HepG2 (cell line): ENCODE results near the gene TNNI3. TPM values are rescaled to one million over a fixed set of nuclear protein-coding genes. Genes with fewer than 3 reads are reported as not detected.

Source experiments
- AHR ChIP-seq: IDR thresholded peaks from 2 replicates; pipeline ENCODE4 v1.6.1; 2018; ENCODE audit warnings: missing genetic modification reagents, missing compliant biosample characterization
- BCL6 ChIP-seq: IDR thresholded peaks from 2 replicates; pipeline ENCODE4 v1.6.1; 2016; ENCODE audit warnings: missing genetic modification reagents, missing compliant biosample characterization
- FOSL1 ChIP-seq: sonication (generic); formaldehyde crosslinking; IDR thresholded peaks from 2 replicates; pipeline ENCODE4 v1.9.0; 2021; ENCODE audit warnings: missing genetic modification reagents, borderline replicate concordance
- GABPA ChIP-seq, 2 experiments: IDR thresholded peaks; 2 replicates each; pipeline ENCODE4 v1.6.1; 2011 to 2016; ENCODE audit warnings: low read depth in 2 of 2, low read length in 1 of 2, missing biosample characterization in 1 of 2, missing genetic modification characterization in 1 of 2
- GATA4 ChIP-seq: sonication (generic); IDR thresholded peaks from 2 replicates; pipeline ENCODE4 v1.6.1; 2016; ENCODE audit warnings: antibody characterized with exemption, low read depth, borderline replicate concordance
- HDAC6 ChIP-seq: fragments of 200-600 bp; sonication (generic); IDR thresholded peaks from 2 replicates; pipeline ENCODE4 v1.7.0; 2017; ENCODE audit warnings: mild to moderate bottlenecking, antibody characterized with exemption, low read length, low read depth
- IKZF1 ChIP-seq: fragments of 450-650 bp; IDR thresholded peaks from 2 replicates; pipeline ENCODE4 v1.7.1; 2016
- MBNL3 ChIP-seq: fragments of 250-450 bp; sonication (Bioruptor Pico); conservative IDR thresholded peaks from 2 replicates; pipeline ENCODE4 v1.8.0; 2022; ENCODE audit warnings: mild to moderate bottlenecking, inconsistent platforms
- MIXL1 ChIP-seq: IDR thresholded peaks from 2 replicates; pipeline ENCODE4 v1.6.1; 2016
- NAIF1 ChIP-seq: sonication (generic); formaldehyde crosslinking; IDR thresholded peaks from 2 replicates; pipeline ENCODE4 v1.5.0; 2020; ENCODE audit warnings: mild to moderate bottlenecking, missing genetic modification reagents, borderline replicate concordance
- NFE2L2 ChIP-seq: fragments of 150-350 bp; IDR thresholded peaks from 2 replicates; pipeline ENCODE4 v1.6.1; 2014; ENCODE audit warnings: low read length
- NKX3-1 ChIP-seq: sonication (generic); formaldehyde crosslinking; IDR thresholded peaks from 2 replicates; pipeline ENCODE4 v1.5.0; 2020; ENCODE audit warnings: missing genetic modification reagents
- NR2F1 ChIP-seq, 2 experiments: fragments of 450-650 bp in 1 of 2; formaldehyde crosslinking in 1 of 2; IDR thresholded peaks; 2 replicates each; pipeline versions ENCODE4 v1.5.0 to v1.6.1; 2016 to 2020; ENCODE audit warnings: mild to moderate bottlenecking in 1 of 2, missing compliant biosample characterization in 1 of 2, missing genetic modification reagents in 1 of 2, moderate library complexity in 1 of 2
- POLR2AphosphoS5 ChIP-seq: IDR thresholded peaks from 2 replicates; pipeline ENCODE4 v1.6.1; 2012; ENCODE audit warnings: low read depth, low read length
- SALL2 ChIP-seq: sonication (generic); formaldehyde crosslinking; IDR thresholded peaks from 2 replicates; pipeline ENCODE4 v1.8.1; 2023; ENCODE audit warnings: mild to moderate bottlenecking, missing genetic modification reagents, inconsistent platforms
- TARDBP ChIP-seq: sonication (generic); formaldehyde crosslinking; IDR thresholded peaks from 2 replicates; pipeline ENCODE4 v1.8.0; 2022; ENCODE audit warnings: mild to moderate bottlenecking, missing genetic modification reagents
- TCF7L2 ChIP-seq: IDR thresholded peaks from 2 replicates; pipeline ENCODE4 v1.6.1; 2011; ENCODE audit warnings: mild to moderate bottlenecking, low read depth, low read length, moderate library complexity
- U2AF1 ChIP-seq: fragments of 200-400 bp; formaldehyde crosslinking; optimal IDR thresholded peaks from 2 replicates; pipeline ENCODE3; 2017; ENCODE audit warnings: mild to moderate bottlenecking, low read depth, low read length
- USF2 ChIP-seq, 2 experiments: sonication (generic) in 1 of 2; formaldehyde crosslinking in 1 of 2; IDR thresholded peaks; 2 replicates each; pipeline versions ENCODE4 v1.5.1 to v1.6.1; 2011 to 2020; ENCODE audit warnings: borderline replicate concordance in 1 of 2, low read depth in 1 of 2, low read length in 1 of 2, mild to moderate bottlenecking in 1 of 2, missing genetic modification reagents in 1 of 2, moderate library complexity in 1 of 2
- ZBTB33 ChIP-seq: sonication (generic); formaldehyde crosslinking; IDR thresholded peaks from 2 replicates; pipeline ENCODE4 v1.4.0; 2020; ENCODE audit warnings: missing genetic modification reagents
- ZNF225 ChIP-seq: sonication (generic); formaldehyde crosslinking; IDR thresholded peaks from 2 replicates; pipeline ENCODE4 v1.4.0; 2020; ENCODE audit warnings: mild to moderate bottlenecking, missing genetic modification reagents
- ZNF451 ChIP-seq: sonication (generic); formaldehyde crosslinking; IDR thresholded peaks from 2 replicates; pipeline ENCODE4 v1.5.0; 2020; ENCODE audit warnings: mild to moderate bottlenecking, missing genetic modification reagents
- ZNF547 ChIP-seq: sonication (generic); formaldehyde crosslinking; IDR thresholded peaks from 2 replicates; pipeline ENCODE4 v1.5.1; 2020; ENCODE audit warnings: mild to moderate bottlenecking, missing genetic modification reagents
- ZNF580 ChIP-seq: IDR thresholded peaks from 2 replicates; pipeline ENCODE4 v1.6.1; 2016; ENCODE audit warnings: low read depth, borderline replicate concordance
- ZNF629 ChIP-seq: sonication (generic); formaldehyde crosslinking; conservative IDR thresholded peaks from 2 replicates; pipeline ENCODE4 v1.5.0; 2020; ENCODE audit warnings: missing genetic modification reagents
- ZNF672 ChIP-seq: sonication (generic); formaldehyde crosslinking; IDR thresholded peaks from 2 replicates; pipeline ENCODE4 v1.8.1; 2022; ENCODE audit warnings: missing genetic modification reagents
- ZNF746 ChIP-seq: sonication (generic); formaldehyde crosslinking; IDR thresholded peaks from 2 replicates; pipeline ENCODE4 v1.8.0; 2022; ENCODE audit warnings: mild to moderate bottlenecking, missing genetic modification reagents
- polyA plus RNA-seq, 8 experiments: library from polyadenylated mRNA; depleted of rRNA in 3 of 8; stranded (reverse) in 7 of 8; unstranded in 1 of 8; fragments of >200 nt; fragmentation: Illumina TruSeq in 4 of 8; extraction: Trizol in 4 of 8; gene quantifications; 2 replicates each; pipeline versions ENCODE4 v1.2.1 to v1.2.3, GENCODE V29; 2011 to 2016; ENCODE audit warnings: low read depth in 4 of 8, missing spikeins in 1 of 8, mixed read lengths in 1 of 8; ENCODE audit not compliant: insufficient read depth in 1 of 8
- total RNA-seq, 5 experiments: library from RNA; depleted of rRNA; stranded (reverse); fragments of >200 nt; fragmentation: Illumina TruSeq; extraction: Trizol; gene quantifications; 2 replicates each; pipeline ENCODE4 v1.2.3, GENCODE V29; 2016; ENCODE audit warnings: low read depth in 1 of 5

The TNNI3 gene
- total and polyA plus RNA-seq, 2 of the 13 experiments (the other 11 are each of a cell fraction or from before 2014, with no cell fraction given): 3.5 to 3.7 TPM

- TF ChIP-seq ZBTB33 (CRISPR knock-in tag): peak; percentile 8; the same call in 1 of the 2 replicates
- no peak for TF ChIP-seq ZNF629 (CRISPR knock-in tag)
- peak; percentile 86 for TF ChIP-seq ZNF547 (CRISPR knock-in tag)
- peak; percentile 45 for TF ChIP-seq BCL6 (CRISPR knock-in tag)
- TF ChIP-seq MIXL1 (CRISPR knock-in tag): peak; percentile 75; the same call in 1 of the 2 replicates
- TF ChIP-seq ZNF451: no peak
- TF ChIP-seq ZNF580: peak; percentile 67; the same call in 1 of the 2 replicates
- no peak; the same call in 1 of the 2 replicates for TF ChIP-seq GATA4
- TF ChIP-seq NFE2L2: no peak
- no peak for TF ChIP-seq IKZF1
- TF ChIP-seq NKX3-1: 0 out of 2 replicates have a peak, but pooled peaks have one; percentile 27
- peak in 1 of 2 experiments; percentile 9; a peak in 2 of 4 replicates for TF ChIP-seq NR2F1 (CRISPR knock-in tag; IDR thresholded peaks at IDR 0.05)
- peak; percentile 84 for TF ChIP-seq POLR2AphosphoS5
- TF ChIP-seq TCF7L2: no peak
- TF ChIP-seq MBNL3 (CRISPR knock-in tag): 0 out of 2 replicates have a peak, but pooled peaks have one; percentile 70
- TF ChIP-seq GABPA (IDR thresholded peaks at IDR 0.05; ENCODE audit: low read depth, low read length): no peak
- TF ChIP-seq GABPA (CRISPR knock-in tag; IDR thresholded peaks at IDR 0.05; ENCODE audit: low read depth): peak; percentile 21
- TF ChIP-seq SALL2: peak; percentile 87; the same call in 1 of the 2 replicates
- 0 out of 2 replicates have a peak, but pooled peaks have one; percentile 38 for TF ChIP-seq ZNF225 (CRISPR knock-in tag)
- TF ChIP-seq USF2 (IDR thresholded peaks at IDR 0.05; ENCODE audit: low read depth, low read length): no peak
- no peak for TF ChIP-seq USF2 (CRISPR knock-in tag; IDR thresholded peaks at IDR 0.05; ENCODE audit: borderline replicate concordance)
- TF ChIP-seq ZNF746: no peak
- peak; percentile 77; the same call in 1 of the 2 replicates for TF ChIP-seq TARDBP (CRISPR knock-in tag)
- peak; percentile 96 for TF ChIP-seq FOSL1 (CRISPR knock-in tag)
- TF ChIP-seq HDAC6: no peak
- no peak for TF ChIP-seq U2AF1
- TF ChIP-seq ZNF672 (CRISPR knock-in tag): no peak
- peak; percentile 48; the same call in 1 of the 2 replicates for TF ChIP-seq AHR
- TF ChIP-seq NAIF1 (CRISPR knock-in tag): no peak; the same call in 1 of the 2 replicates
Measured at GRCh38 chr19:55206664-55207500, 49.4 kb upstream of the TNNI3 start (continued).
